ENCODE measurements around the gene MAP3K9.
"Not testable (repeated sequence)": the region's sequence is repeated elsewhere in the genome, so short reads cannot be mapped to it uniquely, and the experiment has no call there.

Gene MAP3K9

GRCh38 chr14:70809225-70810219 lies at the start of gene MAP3K9:
TSS of gene MAP3K9 (minus strand) at chr14:70809513. CDS start at chr14:70809171, 342 bp downstream.
- peak; percentile 74 for DNase-seq

GRCh38 chr14:70858641-70859040 lies 49.3 kb upstream of the MAP3K9 start:
- DNase-seq = no peak

- no peak for DNase-seq
Measured at GRCh38 chr14:70857496-70857890, 48.2 kb upstream of the MAP3K9 start.

DNA sequence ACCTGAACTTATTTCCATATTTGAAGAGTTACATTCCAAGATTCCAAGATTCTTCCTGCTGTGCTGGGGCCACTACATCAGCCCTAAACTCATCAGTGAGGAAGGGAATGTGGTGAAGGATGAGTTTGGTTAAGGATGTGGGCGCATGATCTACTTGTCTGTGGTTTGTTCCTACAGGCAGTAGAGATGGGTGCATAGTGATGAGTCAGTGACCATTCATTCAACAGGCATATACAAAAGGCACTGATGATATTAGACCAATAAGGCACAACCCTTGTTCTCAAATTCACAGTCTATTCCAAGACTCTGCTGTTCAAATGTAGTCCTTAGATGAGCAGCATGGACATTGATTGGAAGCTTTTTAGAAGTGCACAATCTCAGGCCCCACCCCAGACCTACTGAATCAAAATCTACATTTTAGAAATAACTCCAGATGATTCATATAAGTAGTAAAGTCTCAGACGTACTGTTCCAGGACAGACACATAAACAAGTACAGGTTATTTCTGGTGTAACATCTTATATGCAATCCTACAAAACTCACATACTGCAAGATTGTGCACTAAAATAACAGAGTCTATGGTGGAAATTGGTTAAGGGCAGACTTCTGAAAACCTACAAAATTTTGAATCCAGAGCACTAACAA lies 47.7 kb upstream of the MAP3K9 start:
- DNase-seq = peak; percentile 33

- DNase-seq = no peak
Measured at GRCh38 chr14:70855486-70855885, 46.2 kb upstream of the MAP3K9 start.

DNA sequence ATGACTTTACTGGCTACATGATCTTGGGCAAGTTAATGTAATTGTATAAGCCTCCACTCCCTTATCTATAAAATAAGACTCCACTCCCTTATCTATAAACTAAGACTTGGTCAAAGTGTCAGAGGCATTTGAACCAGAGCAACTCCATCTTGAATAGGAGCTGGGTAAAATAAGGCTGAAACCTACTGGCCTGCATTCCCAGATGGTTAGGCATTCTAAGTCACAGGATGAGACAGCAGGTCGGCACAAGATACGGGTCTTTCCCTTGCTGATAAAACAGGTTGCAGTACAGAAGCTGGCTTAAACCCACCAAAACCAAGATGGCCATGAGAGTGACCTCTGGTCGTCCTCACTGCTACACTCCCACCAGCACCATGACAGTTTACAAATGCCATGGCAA lies 44.3 kb upstream of the MAP3K9 start:
- DNase-seq = not testable (repeated sequence)

DNA sequence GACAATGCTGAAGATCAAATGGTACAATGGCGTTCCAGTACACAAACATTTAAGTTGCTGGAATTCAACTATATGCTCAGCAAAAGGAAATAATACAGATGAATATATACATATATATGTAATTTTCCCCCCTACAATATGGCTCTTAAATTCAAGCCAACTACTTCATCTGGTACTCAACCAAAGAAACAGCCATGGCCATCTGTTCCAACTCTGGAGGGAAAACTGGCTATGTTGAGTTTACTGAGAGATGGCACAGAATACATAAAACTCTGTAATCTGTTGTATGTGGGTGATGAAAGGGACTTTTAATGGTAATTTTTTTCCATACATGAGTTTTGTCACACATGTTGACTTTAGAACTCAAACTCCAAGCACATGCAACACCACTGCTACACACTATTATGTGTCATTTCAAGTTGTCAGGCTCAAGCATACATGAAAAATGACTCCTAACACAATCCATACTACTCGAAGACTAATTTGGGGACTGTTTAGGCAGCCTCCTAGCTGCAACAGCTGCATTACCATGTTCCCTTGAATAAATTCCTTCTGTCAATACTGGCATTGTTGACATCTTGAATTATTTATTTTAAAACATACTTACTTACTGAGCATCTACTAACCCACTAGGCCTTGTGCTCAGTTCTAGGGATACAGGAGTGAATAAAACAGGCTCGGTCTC lies 38.2 kb upstream of the MAP3K9 start:
- DNase-seq = no peak

GRCh38 chr14:70845601-70846000 lies 36.3 kb upstream of the MAP3K9 start:
- DNase-seq = no peak

DNA sequence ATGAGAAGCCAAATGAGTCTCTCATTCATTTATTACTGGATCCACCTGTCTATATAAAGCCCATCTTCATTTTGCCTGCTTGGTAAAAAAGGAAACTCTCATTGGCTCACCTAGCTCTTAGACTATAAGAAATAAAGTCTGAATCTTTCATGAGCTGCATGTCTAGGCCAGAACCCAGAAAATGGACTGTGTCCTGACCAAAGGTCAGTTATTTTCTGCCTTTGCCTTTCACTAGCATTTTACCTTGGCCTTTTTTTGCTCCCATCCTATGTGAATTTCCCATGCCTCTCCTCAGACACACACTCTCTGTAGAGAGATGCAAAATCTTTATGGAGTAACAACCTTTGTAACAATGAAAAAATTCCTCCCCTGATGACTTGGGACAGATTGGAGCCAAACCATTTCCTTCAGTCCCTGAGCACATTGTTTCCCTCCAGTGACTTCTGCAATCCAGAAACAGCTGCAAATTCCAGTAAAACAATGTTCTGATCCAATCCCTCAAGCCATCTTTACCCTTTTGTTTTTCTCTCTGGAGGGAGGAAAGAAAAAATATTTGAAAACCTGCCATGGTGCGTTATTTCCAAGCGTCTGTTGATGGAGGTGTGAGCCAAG lies 33.6 kb upstream of the MAP3K9 start:
- no peak for DNase-seq

DNA sequence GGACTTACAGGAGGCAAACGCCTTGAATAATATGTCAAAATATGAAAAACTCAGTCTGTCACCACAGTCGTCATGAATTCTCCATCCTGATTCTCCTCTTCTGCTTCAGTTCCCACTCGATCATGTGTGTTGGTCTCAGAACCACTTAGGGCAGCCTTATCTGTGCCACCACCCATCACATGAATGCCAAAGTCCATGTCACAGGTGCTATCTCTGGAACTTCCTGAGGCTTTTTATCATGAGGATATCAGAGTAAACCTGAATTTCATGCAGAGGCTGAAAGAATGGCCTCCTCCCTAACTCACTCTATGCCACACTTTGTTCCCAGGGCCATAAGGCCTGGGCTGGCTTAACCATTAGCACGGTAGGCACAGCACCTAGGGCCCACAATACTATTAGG lies 28.8 kb upstream of the MAP3K9 start:
- DNase-seq = no peak

DNA sequence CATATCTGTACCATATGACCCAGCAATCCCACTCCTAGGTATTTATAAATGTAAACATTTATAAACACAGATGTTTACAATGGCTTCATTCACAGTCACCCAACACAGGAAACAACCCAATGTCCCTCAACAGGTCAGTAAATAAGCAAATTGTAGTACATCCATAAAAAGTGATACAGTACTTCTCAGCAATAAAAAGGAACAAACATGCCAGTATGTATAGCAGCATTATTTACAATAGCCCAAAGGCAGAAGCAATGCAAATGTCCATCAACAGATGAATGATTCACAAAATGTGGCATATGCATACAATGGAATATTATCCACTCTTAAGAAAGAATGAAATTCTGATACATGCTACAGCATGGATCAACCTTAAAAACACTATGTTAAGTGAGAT lies 27.6 kb upstream of the MAP3K9 start:
- DNase-seq = no peak

- no peak for DNase-seq
Measured at GRCh38 chr14:70833884-70834283, 24.6 kb upstream of the MAP3K9 start.

DNA sequence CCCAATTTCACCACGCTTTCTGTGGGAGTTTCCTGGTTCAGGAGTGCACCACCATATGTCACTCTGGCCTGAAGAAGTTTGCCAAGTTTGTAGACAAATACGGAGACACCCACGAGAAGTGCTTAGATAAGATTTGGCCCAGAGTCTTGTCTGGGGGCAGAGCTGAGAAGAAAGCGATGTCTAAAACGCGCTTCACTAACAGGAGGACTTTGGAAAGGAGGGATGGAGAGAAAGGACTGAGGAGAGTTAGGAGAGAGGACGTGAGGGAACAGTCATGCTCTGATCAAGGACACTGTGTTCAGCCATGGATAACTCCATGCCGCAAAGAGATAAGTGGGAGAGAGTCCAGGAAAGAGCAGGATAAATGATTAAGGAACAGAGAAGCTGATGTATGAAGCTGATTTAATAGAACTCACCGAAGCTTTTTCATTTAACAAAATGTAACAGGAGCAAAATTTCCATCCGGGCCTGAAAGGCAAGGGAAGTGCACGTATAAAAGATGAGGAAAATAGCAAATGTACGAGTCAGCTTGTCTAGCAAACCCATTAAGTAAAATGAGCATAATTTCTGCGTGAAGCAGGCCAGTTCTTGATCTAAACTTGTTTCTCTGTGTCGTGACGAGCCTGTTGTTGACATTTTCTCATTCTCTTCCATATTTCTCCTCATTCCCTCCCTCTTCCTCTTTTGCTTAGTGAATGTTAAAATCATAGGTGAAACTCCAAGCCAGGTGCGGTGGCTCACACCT lies 23.4 kb upstream of the MAP3K9 start:
- no peak for DNase-seq

DNA sequence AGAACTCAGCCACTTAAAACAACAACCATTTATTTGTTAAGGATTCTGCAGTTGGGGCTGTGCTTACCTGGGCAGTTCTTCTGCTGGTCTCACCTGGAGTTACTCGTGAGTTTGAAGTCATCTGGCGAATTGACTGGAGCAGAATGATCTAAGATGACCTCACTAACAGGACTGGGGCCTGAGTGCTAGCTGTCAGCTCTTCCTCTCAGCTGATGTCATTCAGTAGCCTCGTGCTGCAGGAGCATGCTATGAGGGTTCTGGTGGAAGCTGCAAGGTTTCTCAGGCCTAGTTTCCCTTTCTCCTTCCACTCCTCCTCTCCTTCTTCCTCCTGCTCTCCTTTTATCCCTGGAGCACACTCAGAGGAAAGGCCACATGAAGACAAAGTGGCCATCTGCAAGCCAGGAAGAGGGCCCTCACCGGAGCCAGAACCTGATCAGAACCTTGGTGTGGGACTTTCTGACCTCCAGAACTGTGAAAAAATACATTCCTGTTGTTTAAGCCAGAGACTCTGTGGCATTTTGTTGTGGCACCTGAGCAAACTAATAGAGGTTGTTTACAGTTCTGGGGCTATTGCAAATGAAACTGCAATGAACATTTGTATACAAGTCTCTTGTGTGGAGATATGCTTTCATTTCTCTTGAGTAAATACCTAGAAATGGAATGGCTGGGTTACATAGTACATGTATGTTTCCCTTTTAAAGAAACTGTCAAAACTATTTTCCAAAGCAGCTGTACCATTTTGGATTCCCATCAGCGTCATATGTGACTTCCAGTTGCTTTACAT lies 21.9 kb upstream of the MAP3K9 start:
- DNase-seq = no peak

DNA sequence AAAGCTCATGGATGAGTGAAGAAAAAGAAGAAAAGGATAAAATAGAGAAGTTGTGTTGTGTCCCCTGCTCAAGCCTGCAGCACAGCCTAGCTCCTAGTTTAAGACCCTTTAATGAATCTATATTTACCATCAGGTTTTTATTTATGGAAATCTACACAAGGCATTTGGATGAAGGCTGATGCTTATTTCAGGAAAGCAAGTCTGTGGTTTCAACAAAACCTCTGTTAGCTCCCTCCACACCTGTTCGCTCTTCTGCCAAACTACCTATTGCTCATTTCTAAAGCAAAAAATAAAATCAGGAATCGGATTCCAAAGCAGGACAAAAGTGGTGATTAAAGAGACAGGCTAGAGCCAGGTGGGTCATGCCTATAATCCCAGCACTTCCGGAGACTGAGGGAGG lies 18.9 kb upstream of the MAP3K9 start:
- no peak for DNase-seq

DNA sequence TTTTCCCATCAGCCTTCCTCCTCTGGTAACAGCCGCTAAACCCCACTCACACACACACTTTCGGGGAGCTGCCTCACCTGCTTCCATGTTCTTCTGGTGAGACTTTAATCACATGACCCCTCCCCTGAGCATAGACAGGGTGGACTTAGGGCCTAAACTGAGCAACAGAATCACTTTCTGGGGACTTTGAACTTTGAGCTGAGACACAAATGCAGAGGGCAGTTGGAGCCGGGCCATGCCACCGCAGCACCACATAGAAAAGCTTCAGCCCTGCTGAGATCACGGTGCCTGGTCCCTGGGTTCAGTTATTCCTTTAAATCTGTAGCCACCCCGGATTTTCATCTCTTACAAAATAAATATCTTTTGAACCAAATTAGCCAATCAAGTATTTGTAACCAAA lies 18.4 kb upstream of the MAP3K9 start:
- DNase-seq = no peak

- DNase-seq = no peak
Measured at GRCh38 chr14:70827347-70827746, 18.0 kb upstream of the MAP3K9 start.

DNA sequence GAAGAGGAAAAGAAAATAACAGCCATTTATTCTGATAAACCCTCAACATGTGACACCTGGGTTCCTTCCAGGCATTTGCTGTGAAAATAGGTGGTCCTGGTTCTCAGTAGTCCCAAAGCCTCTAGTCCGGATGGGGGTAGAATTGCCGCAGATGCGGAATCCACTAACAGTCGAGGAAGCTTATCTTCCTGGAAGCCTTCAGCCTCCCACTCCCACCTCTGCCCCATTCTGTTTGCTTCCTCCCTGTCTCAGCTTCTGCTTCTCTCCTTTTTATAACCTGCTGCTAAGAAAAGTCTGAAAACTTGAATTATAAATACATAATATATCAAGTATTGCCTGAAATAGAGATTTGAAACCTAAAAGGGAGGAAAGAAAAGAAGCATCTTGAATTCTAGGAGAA lies 14.0 kb upstream of the MAP3K9 start:
- no peak for DNase-seq

DNA sequence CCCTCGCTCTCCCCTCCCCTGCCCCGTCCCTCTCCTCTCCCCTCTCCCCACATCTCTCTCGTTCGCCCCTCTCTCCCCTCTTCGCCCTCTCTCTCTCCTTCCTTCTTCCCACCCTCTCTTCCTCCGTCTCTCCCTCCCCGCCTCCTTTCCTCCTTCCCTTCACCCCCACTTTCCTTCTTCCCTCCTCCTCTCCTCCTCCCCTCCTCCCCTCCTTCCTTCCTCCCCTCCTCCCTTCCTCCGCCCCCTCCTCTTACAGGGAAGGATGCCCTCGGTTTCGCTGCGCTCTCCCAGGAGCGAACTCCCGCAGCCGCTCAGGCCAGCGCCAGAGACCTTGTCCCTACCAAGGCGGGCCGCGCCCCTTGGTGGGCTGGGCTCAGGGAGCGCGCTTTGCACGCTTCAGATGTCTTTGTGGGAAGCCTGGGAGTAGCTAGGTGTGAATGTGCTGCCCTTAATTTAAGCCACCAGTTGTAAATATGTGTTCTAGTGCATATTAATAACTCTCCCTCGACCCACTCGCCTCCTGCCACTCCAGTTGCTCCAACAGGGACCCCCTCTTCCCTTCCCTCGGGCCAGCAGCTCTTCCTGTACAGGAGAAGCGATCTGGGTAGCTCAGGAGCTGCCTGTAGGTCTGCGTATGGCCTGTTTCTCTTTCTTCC lies 13.3 kb upstream of the MAP3K9 start:
- peak; percentile 52 for DNase-seq

DNA sequence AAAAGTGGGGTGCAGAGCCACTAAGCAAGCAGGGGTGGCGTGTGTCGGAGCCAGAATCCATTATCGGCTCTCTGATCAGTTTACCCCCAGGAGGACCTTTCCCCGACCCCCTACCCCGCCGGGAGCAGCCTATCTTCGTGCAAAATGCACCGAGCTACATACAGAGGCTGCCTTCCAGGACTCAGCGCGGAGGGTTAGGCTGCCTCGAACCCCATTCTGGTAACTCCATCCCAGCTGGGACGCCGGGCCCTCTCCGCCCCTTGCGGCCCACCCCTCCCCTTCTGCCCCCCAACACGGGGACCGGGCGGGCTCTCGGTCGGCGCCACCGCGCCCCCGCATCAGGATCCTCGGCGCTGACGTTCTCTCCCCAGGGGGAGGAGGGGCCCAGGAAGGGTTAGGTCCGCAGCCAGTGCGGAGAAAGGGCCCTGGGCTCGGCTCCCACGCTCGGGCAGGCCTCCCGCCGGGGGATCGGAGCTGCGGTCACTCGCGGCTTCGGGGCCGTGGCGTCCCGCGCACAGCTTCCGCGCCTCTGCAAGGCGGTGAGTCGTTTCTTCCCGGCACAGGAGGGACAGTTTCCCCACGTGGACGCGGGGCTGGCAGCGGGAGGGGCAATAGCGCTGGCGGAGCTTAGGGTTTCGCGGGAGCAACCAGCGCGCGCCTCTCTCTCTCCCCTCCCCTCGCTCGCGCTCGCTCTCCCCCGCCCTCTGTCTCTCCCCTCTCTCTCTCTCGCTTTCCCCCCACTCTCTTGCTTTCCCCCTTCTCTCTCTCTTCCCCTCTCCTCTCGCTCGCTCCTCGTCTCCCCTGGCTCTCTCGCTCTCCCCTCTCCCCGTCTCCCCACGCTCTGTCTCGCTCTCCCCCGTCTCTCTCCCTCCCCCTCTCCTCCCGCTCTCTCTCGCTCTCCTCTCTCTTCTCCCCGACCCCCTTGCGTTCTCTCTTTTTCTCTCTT lies 12.5 kb upstream of the MAP3K9 start:
- DNase-seq = peak; percentile 91

Data from suppressor macrophage treated with lipopolysaccharide for 4 hours (primary cell).